ENCODE measurements around the gene PRR36. TPM values are rescaled to one million over a fixed set of nuclear protein-coding genes. Genes with fewer than 3 reads are reported as not detected.

Gene PRR36
- total and polyA plus RNA-seq, 10 of the 15 experiments (the other 5 are each of a cell fraction or from before 2014, with no cell fraction given): 0.04 TPM; not detected in 9

DNA sequence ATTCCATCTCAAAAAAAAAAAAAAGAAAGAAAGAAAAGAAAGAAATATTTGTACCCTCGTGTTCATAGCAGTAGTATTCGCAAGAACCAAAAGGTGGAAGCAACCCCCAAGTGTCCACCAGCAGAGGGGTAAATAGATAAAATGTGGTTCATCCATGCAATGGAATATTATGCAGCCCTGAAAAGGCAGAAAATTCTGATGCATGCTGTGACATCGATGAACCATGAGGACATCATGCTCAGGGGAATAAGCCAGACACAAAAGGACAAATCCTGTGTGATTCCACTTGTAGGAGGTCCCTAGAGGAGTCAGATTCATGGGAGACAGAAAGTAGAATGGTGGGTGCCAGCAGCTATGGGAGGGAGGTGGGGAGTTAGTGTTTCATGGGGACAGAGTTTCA lies 7.7 kb upstream of the PRR36 start (continued):
- TF ChIP-seq, protein P1, sequence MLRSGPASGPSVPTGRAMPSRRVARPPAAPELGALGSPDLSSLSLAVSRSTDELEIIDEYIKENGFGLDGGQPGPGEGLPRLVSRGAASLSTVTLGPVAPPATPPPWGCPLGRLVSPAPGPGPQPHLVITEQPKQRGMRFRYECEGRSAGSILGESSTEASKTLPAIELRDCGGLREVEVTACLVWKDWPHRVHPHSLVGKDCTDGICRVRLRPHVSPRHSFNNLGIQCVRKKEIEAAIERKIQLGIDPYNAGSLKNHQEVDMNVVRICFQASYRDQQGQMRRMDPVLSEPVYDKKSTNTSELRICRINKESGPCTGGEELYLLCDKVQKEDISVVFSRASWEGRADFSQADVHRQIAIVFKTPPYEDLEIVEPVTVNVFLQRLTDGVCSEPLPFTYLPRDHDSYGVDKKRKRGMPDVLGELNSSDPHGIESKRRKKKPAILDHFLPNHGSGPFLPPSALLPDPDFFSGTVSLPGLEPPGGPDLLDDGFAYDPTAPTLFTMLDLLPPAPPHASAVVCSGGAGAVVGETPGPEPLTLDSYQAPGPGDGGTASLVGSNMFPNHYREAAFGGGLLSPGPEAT (IDR thresholded peaks at IDR 0.05; ENCODE audit: low read depth): no peak

DNA sequence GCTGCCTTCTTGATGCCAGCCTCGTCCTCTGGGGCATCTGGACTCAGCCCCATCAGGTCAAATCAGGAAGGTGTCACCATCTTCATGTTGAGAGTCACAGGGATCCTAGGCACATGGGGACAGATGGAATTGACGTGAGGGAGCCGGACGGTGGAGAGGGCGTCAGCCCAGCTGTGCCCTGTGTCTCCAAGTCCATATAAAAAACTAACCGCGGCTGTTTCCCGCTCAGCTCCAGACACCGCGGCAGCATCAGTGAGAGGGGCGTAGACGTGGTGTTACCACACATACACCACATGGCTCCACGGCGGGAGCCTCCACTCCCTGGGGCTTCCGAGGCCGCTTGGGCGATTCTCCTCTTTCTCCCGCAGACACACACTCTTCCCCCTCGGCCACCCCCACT lies 5.6 kb upstream of the PRR36 start:
- no peak overlapping the region for H3K4me3 ChIP-seq
- no peaks in the 10 kb centered on the region for H3K9me3 ChIP-seq (replicated peaks; ENCODE audit: control insufficient read depth, insufficient read depth, low read length)
- ATAC-seq: no peak
- H3K27ac ChIP-seq (ENCODE audit: control insufficient read depth, insufficient read depth): no peak overlapping the region
- DNase-seq (ENCODE audit: low read depth, low spot score): no peak
- H3K9ac ChIP-seq (ENCODE audit: control insufficient read depth, insufficient read depth, low read length): no peak overlapping the region
- no peak for FAIRE-seq
- H3K36me3 ChIP-seq (ENCODE audit: control insufficient read depth in 2 of 2, insufficient read depth in 2 of 2, low read length in 1 of 2): no peaks in the 10 kb centered on the region
- ChIA-PET CTCF (interaction anchor here (0.6 to 1.0 kb wide), 2 partner anchors 21 to 28 kb away, joined by 3 read pairs; no protein-coding TSS in a partner anchor), RAD21 (ENCODE audit: unreplicated experiment) (no interaction called here), POLR2A (no interaction called here), SMC1A (ENCODE audit: uncharacterized antibody, unreplicated experiment) (no interaction called here)
- intact Hi-C loops (cut with micrococcal nuclease; ENCODE audit: unreplicated experiment) (no loop called here), in situ Hi-C loops (cut with MboI) (no loop called here)
- no peaks in the 10 kb centered on the region for H3K79me2 ChIP-seq (ENCODE audit: control insufficient read depth, insufficient read depth, low read length)
- BruUV-seq (replicated peaks): no TSS peak
- no peak overlapping the region for H3K4me2 ChIP-seq (ENCODE audit: control insufficient read depth, insufficient read depth)
- H3K27me3 ChIP-seq (replicated peaks in 1 of 2; ENCODE audit: control insufficient read depth in 2 of 2, insufficient read depth in 2 of 2, low read length in 1 of 2): no peaks in the 10 kb centered on the region
- TF ChIP-seq GABPA (IDR thresholded peaks at IDR 0.05; ENCODE audit: low read depth): no peak
- TF ChIP-seq, protein P2, sequence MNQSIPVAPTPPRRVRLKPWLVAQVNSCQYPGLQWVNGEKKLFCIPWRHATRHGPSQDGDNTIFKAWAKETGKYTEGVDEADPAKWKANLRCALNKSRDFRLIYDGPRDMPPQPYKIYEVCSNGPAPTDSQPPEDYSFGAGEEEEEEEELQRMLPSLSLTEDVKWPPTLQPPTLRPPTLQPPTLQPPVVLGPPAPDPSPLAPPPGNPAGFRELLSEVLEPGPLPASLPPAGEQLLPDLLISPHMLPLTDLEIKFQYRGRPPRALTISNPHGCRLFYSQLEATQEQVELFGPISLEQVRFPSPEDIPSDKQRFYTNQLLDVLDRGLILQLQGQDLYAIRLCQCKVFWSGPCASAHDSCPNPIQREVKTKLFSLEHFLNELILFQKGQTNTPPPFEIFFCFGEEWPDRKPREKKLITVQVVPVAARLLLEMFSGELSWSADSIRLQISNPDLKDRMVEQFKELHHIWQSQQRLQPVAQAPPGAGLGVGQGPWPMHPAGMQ (IDR thresholded peaks at IDR 0.05; ENCODE audit: borderline replicate concordance): no peak
- TF ChIP-seq SREBF1 (IDR thresholded peaks at IDR 0.05; ENCODE audit: low read length): no peak
- no peak overlapping the region for H2AFZ ChIP-seq (ENCODE audit: control insufficient read depth, low read depth, low read length)
- WGBS (ENCODE audit: insufficient coverage, insufficient replicate concordance, low lambda C conversion rate, missing lambda C conversion rate): 70% methylated on average over 19 of the region's 19 CpGs
- no peaks in the 10 kb centered on the region for H3K4me1 ChIP-seq (ENCODE audit: control insufficient read depth, insufficient read depth, low read length)
- no peaks in the 10 kb centered on the region for H4K20me1 ChIP-seq (ENCODE audit: control insufficient read depth, insufficient read depth)
